Measurements from ENCODE around the gene SYNGAP1. TPM values are rescaled to one million over a fixed set of nuclear protein-coding genes. Genes with fewer than 3 reads are reported as not detected.

The SYNGAP1 gene
- total and polyA plus RNA-seq, 2 of the 8 experiments (the other 6 are each of a cell fraction or from before 2014, with no cell fraction given): 31.0 to 101 TPM

- TF ChIP-seq CTCF (IDR thresholded peaks at IDR 0.05; ENCODE audit: control extremely low read depth in 1 of 3, insufficient read depth in 1 of 3, low read depth in 1 of 3, low read length in 3 of 3) (no peak), USF2 (IDR thresholded peaks at IDR 0.05; ENCODE audit: low read length) (no peak), TEAD4 (IDR thresholded peaks at IDR 0.05; ENCODE audit: low read depth, low read length) (no peak), CBX5 (IDR thresholded peaks at IDR 0.05; ENCODE audit: low read depth, low read length) (no peak), MAFK (IDR thresholded peaks at IDR 0.05; ENCODE audit: low read depth, low read length) (no peak), CEBPB (IDR thresholded peaks at IDR 0.05; ENCODE audit: low read depth, low read length) (no peak), BACH1 (IDR thresholded peaks at IDR 0.05; ENCODE audit: low read length) (no peak)
Observed at GRCh38 chr6:33437666-33438065, 17.8 kb downstream of the SYNGAP1 start (continued).
